HK-2 (cell line): ENCODE data around the gene EGFL8.
A peak's percentile ranks its signal among the peaks of the same experiment; 100 is the strongest.
"Not testable (repeated sequence)": the region's sequence is repeated elsewhere in the genome, so short reads cannot be mapped to it uniquely, and the experiment has no call there.

Experiments used
- DNase-seq: peaks from one replicate; pipeline ENCODE4 v3.0.0-alpha.2; 2018; ENCODE audit not compliant: unreplicated experiment

The EGFL8 gene

DNA sequence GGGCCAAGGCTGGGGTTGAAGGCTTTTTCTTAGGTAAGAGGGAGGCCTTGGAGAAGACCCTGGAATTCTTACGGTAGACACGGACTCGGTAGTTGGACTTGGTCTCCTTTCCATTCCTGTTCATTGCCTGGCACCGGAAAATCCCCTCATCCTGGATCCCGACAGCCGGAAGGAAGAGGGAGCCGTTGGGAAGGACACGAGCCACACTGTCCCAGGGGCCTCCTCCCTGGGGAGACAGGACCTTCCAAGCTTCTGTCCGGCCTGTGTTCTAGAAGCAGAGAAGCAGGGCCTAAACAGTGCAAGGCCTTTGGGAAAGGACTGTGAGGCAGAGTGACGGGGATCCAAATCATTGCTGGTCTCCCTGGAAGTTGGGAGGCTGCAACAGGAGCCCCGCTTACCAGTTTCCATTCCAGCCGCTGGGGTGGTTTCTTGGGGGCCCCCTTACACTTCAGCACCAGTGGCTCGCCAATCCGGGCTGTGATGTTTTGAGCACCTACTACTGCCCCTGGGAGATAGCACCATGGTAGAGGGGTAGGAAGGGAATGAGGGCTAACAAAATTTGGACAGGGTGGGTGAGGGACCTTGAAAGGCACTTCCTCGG lies 19.2 kb downstream of the EGFL8 start:
- no peak for DNase-seq

DNA sequence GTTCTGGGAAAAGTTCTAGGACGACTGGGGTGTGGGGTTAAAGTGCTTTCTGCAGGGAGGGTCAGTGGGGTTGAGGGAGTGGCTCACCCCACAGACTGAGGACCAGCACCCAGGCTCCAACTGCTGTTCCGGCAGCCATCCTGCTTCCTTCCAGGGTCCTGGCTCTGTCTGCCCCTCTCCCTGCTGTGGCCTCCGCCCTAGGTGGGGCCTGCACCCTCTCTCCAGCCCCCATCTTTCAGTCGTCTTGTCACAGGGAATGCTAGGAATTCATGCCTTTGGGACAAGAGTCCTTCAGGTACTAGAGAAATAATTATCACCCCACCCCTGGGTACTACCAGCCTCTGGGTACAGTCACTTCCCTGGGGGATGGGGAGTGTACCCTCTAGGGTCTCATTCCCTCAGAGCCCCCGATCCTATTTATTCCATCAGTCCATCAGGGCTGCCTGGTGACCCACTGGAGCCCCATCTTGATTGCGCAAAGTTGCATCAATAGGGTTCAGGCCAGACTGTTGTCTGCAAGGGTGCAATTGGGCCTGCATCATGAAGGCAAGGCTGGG lies 19.8 kb downstream of the EGFL8 start, which contains the start of gene AGER:
Gene AGER, minus strand, starts transcription at position 170 of the 557 bp plus-strand sequence. Its CDS starts 31 bp downstream, at position 139.
- DNase-seq = no peak

DNA sequence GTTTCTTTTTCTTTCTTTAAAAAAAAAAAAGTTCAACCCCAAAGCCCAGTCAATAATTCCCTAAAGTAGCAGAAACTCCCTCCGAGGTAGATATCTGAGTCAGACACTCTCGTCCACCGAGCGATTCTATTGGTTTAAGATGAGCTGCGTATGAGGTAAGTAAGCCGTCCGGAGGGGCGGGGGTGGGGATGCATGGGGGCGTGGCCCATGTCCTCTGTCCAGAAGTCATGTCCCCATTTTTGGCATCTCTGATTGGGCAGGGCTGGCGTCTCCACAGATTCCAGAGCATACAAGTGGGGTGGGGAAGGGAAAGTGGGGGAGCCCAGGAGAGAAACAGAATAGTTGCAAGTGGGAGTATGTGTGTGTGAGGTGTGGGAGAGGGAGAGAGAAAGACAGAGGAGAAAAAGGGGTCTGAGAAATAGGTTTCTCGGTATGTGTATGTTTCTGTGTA lies 21.3 kb downstream of the EGFL8 start:
- DNase-seq = peak; percentile 87

DNA sequence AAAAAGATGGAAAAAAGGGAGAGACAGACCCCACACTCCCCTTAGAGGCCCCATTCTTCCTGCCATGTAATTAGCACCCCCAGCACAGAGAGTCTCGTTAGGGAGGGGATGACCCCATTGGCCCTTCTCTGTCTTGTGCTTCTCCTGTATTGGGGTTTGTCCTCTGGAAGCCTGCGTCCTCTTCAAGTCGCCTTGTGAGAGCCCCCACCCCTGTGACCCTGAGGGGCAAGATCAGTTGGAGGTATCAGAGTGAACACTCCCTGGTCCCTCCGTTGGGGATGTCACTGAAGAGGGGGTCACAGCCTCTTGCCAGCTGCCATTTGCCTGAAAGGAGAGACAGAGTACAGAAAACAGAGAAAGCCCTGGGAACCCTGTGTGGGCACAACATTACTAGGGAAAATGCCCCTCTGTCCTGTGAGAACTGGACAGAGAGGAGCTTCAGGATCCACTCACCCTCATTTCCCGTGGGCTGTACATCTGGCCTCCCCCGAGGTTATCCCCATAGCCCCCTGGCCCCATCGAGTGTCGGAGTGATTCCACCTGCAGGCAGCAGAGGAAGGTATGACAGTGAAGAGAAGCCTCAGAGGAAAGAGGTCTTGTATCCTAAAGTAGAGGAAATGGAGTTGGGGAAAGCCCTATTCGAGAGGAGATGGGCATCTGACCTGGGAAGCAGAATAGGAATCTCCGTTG lies 21.9 kb downstream of the EGFL8 start:
- DNase-seq = not testable (repeated sequence)

DNA sequence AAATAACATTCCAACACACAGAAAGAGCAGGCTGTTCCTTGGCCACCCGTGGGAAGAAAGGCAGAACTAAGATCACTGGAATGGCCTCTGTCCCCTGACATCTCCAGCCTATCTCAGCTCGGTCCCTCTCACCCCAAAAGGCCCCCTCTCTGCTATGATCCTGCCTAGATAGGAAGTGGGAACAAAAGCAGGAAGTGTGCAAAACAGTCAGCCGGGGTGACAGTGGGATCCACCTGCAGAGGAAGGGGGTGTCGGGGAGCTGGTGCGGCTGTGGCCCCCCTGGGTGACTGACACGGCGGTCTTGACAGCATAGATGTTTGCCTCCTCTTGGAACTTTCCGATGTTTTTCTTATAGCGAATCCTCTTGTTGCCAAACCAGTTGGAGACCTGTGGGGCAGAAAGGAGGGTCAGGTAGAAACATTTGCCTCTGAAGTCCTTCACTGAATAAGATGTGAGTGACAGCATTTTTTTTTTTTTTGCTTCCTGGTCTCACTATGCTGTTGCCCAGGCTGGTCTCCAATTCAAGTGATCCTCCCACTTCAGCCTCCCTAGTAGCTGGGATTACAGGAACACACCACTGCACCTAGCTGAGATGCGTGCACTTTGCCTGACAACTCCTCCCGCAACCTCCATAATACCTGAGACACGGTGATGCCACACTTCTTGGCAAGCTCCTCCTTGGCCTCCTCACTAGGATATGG lies 22.8 kb downstream of the EGFL8 start:
- DNase-seq = no peak

DNA sequence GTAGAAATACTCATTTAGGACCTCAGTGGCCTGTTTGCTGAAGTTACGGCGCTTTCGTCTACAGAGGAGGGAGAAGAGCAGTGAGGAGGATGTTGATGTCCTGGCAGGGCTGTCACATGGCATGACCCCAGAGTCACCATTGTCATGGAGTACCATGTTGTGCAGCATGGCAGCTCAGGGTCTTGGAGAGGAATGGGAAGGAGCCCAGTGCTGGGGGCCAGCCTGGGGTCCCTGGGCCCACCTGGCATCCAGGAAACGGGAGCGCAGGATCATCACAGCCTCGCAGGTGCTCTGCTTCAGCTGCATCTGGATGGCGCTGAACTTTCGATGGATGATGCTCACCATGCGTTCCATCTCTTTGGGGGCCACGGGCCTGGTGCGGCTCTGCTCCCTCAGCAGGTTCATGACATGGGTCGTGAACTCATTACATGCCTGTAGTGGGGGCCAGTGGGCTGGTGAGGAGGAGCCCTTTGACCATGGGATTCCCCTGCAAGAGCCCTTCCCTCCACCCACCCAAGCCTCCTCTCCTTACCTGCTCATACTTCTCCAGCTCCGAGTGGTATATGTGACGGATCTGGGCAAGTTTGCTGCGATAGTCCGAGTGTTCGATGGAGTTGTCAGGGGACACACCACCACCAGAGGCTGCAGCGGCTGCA lies 23.5 kb downstream of the EGFL8 start:
- DNase-seq = not testable (repeated sequence)

DNA sequence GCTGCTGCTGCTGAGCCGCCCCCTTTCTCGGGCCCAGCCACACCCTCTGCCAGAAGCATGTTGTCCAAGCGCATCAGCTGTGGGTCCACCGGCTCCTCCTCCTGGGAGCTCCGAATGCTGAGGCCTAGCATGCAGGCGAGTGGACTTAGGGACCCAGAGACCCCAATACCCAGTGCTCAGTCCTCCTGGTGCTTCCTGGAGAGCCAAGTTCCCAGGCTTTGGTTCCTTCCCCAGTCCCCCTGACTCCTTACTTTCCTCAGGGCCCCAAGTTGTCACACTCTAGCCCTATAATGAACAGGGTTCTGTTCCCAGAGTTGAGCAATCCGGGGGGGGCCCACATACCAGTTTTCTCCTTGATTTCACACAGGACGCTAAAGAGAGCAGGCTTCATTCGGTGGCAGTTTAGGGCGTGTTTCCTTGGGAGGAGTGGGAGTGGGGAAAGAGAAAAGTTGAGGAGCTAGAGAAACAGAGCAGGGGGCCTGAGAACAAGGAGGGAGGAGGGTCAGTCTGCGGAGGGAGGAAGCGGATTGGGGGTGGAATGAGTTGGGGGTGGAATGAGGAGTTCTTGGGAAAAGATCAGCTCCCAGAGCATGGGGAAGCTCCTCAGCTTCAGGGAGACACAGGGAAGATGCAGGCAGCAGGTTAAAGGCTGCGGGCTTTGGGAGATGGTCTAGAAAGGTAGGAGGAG lies 24.1 kb downstream of the EGFL8 start:
- no peak for DNase-seq

DNA sequence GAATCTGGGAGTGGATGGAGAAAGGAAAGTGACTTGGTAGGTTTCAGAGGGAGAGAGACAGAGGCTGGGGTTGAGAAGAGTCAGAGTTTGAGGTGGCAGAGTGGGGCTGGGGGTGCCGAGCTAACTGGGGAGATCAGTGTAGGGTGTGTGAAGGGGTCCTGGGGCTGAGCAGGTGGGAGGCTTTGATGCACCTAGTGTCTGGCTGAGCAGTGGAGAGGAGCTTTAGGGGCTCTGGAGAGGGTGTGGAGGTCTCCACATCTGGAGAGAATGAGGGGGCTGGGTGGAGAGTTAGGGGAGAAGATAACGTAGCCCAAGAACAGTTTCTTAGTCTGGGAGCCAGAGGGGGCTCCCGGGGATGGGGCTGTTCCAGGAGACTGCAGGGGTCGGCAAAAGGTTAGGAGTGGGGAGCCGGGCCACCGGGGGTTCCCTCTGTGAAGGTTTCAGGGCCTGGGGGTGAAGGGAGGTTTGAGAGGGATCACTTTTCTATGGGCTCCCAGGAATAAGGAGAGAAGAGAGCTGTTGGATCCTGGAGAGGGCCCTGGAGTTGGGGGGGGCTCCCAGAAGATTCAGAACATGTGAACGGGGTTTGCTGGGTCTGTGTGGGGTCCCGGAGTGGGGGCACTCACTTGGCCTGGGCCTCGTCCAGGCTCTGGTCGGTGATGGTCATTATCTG lies 24.8 kb downstream of the EGFL8 start:
- DNase-seq = no peak

DNA sequence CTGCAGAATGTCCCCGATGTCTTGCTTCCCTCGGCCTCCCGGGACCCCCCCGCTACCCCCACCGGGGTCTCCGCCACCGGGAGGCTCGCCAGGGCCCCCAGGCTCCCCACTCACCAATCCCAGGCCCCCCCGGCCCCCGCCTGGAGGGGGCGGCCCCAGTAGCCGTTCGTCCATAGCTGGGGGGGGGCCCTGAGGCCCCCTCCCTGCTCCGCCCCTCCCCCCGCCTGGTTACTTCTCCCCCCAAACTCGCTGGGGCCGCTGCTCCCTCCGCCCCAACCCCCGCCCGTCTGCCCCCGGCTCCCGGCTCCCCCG lies 25.3 kb downstream of the EGFL8 start:
- no peak for DNase-seq

DNA sequence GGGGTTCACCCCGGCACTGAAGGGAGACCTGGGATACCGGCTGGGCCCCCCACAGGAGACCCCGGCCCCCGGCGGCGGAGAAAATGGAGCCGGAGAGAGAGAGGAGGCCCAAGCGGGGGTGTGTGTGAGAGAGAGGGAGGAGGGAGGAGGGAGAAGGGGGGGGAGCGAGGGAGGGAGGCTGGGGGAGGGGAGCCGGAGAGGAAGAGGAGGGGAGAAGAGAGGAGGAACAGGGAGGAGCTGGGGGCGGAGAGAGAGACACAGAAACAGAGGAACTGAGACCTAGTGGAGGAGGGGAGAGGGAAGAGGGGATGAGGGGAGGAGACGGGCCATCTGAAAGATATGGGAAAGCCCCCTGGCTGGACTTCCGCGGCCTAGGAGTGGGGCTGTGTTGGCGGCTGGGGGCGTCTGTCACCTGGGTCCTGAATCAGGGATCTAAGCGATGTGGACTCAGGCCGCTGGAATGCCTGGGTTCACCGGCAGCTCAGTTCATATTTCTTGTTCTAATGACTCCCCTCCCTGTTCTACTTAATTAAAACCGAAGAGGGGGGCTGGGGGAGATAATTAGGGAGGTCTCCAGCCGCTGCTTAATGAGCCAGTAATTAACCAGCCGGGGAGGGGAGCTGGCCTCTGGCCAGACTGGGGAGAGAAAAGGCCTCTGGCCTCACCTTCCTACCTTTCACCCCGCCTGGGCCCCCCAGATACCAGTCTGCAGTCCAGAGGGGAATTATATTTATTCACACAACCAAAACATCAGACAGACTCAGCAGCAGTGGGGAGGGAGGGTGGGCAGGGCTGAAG lies 25.9 kb downstream of the EGFL8 start, which contains the start of gene PBX2:
Gene PBX2, minus strand, starts transcription at position 149 of the 798 bp plus-strand sequence. CDS start 287 bp downstream, outside the sequence.
- DNase-seq = peak; percentile 88

DNA sequence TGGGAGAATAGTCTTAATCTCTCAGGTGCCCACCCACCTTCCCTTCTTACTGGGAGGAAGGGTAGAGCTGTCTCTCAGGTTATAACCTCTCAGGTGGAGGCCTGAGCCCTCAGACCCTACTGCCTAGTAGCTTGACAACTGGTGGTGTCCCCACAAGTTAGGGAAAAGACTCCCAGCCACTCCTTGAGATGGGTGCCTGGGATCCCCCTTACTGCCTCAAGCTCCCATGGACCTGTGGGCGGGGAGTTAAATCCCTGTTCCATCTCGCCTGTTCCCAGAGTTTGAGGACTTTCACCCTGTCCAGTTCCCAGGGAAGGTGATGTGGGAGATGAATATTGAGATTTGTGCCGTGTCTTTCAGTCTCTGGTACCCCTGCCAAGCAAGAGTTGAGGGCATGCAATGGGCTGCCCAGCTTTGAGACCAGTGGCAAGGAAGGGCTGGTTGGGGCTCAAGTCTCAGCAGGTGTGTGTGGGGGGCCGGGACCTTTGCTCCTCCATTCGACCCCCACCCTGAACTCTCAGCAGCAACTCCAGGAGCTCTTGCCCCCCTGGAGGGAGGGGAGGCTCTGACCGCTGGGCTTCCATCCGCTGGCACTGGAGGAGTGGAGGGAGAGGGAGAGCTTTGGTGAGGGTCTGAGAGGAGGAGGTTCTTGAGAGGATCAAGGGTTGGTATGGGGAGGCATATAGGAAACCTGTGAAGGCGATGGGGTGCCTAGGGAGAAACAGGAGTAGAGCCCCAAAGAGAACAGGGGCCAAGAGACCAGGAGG lies 26.7 kb downstream of the EGFL8 start:
- no peak for DNase-seq

DNA sequence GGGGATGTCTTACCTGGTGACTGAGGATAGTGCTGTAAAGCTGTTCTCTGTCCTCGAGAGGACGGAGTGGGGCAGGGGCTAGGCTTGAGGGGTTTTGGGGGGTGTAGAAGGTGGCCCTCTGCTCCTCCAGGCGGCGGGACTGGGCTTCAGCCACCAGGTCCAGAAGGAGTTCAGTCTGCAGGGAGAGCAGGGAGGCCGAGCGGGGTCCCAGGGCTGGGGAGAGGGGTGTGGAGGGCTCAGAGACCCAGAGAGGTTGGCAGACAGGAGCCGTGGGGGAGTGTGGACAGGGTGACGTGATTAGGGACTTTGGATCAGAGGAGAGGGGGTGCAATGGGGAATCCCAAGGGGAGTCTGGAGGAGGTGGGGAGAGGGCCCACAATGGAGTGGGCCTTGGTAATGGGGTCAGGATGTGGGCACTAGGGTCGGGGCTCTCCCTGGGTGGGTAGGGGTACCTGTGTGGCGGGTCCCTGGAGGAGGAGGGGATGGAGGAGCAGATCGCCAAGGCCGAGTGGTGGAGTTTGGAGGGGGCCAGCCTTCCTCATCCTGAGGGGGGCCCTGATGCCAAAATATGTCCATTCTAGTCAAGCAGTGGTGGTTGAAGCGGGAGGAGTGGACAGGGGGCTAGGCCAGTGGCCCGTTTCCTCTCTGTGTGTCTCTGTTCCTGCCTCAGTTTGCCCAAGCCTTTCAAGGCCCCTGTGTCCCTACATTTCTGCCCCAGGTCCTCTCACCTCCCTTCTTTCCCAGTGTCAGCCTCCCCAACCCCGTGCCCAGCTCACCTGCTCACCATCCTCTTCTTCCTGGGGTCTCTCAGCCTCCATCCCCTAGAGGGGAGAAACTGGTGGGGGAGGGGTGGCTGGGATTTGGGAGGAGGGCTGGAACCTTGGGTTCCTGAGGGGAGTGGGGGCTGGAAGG lies 27.6 kb downstream of the EGFL8 start:
- DNase-seq = no peak

DNA sequence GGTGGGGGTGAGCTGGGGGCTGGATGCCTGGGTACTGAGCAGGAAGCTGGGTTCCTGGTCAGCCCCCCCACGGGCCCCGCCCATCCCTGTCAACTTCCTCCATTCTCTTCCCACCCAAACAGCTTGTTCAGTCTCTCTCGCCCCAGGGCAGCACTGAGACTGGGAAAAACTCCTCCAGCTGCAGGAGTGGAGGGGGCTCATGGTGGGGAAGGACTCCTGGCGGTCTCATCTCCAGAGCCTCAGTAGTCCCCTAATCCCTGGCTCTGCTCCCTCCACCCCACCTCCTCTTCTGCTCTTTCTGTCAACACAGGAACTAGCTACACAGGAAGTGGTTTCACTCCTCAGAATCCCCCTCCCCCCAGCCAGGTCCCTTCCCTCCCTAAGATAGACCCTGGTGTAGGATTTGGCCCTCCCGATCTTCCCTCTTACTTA lies 28.2 kb downstream of the EGFL8 start, which contains the start of gene GPSM3:
Gene GPSM3, minus strand, starts transcription at position 36 of the 432 bp plus-strand sequence. CDS start 130 bp downstream, outside the sequence.
- no peak for DNase-seq

DNA sequence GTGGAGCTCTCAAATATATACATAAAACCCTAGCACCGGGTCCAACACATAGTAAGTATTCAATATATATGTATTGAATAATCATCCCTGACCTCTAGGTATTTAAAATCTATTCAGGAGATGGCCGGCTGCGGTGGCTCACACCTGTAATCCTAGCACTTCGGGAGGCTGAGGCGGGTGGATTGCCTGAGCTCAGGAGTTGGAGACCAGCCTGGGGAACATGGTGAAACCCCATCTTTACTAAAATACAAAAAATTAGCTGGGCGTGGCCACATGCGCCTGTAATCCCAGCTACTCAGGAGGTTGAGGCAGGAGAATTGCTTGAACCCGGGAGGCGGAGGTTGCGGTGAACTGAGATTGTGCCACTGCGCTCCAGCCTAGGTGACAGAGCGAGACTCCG lies 28.7 kb downstream of the EGFL8 start:
- DNase-seq = not testable (repeated sequence)

DNA sequence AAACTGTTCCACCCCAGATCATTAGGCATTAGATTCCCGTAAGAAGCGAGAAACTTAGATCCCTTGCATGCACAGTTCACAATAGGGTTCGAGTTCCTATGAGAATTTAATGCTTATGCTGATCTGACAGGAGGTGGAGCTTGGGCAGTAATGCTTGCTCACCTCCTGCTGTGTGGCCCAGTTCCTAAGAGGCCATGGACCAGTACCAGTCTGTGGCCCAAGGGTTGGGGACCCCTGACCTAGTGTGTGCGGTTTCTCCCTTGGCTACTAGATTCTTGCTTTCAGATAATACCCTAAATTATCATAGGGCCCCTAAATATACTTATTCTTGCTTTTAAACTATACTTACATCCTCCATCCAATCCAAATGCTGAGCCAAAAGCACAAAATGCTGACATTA lies 30.0 kb downstream of the EGFL8 start:
- DNase-seq = no peak

DNA sequence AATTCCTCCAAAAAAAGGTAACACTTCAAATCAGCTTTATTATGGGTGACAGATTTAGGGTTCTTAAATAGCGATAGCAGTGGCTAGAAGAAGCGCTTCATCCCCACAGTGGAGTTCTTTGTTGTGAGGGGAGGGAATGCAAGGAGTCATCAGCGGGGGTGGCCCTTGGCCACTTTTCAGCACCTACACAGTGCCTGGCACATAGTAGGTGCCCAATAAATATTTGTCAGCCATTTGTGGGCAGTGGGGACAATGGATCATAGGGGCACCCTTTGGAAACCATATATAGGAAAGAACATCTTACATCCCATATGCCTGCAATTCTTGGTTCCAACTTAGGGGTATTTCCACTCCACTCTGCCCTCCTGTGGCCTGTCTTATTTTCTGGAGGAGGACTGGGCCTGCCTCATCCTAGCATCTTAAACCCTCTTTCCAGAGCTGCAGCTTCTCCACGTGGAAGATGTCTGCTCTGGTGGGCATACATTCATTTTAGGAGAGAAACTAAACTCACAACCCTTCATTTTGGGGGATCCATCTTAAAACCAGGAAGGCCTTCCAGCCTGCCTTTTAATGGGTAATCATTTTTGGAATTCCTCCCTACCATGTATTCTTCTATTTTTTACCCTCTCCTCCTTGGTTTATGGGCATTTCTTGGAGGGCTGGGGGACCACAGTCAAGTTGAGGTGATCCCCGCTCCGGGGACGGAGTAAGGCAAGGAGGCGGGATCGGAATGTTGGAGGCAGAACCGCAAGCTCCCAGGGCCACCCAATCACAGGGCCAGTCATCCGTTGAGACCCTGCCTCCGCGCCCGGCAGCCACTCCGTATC lies 30.6 kb downstream of the EGFL8 start:
- peak; percentile 33 for DNase-seq

DNA sequence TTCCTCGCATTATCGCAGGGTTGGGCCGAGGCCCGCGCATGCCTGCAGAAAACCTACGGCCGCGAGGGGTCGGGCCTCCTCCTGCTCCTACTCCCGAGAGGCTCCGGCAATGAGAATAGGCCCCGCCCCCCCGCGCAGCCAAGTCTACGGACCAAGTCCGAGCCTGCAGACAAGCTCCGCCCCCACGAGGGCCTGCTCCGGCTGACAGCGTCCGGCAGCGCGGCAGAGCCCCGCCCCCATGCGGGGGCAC lies 31.2 kb downstream of the EGFL8 start:
- DNase-seq = peak; percentile 100
